ENCODE measurements around the gene NME8. TPM values are rescaled to one million over a fixed set of nuclear protein-coding genes. Genes with fewer than 3 reads are reported as not detected.

NME8 gene
- total RNA-seq, 1 donor from 2014 or later, result not detected

GRCh38 chr7:37901236-37901827 is 52.9 kb downstream of the NME8 start:
- no peak for DNase-seq (ENCODE audit: low read depth, low spot score)

- no peak for DNase-seq (ENCODE audit: low read depth, low spot score)
These were observed 53.6 kb downstream of the NME8 start for GRCh38 chr7:37901890-37902524.

- no peak for DNase-seq (ENCODE audit: low read depth, low spot score)
These were observed 59.9 kb downstream of the NME8 start for GRCh38 chr7:37908221-37908788.

GRCh38 chr7:37912756-37913155 is 64.4 kb downstream of the NME8 start:
- no peak for DNase-seq (ENCODE audit: low read depth, low spot score)

- DNase-seq (ENCODE audit: low read depth, low spot score), result no peak
These were observed 67.0 kb downstream of the NME8 start for GRCh38 chr7:37915438-37915837.

- DNase-seq (ENCODE audit: low read depth, low spot score), result no peak
These were observed 67.7 kb downstream of the NME8 start for GRCh38 chr7:37916017-37916672.

GRCh38 chr7:37916673-37917660 is 68.6 kb downstream of the NME8 start, which contains the start of gene SFRP4:
Gene SFRP4, minus strand, starts transcription at chr7:37916817. Its CDS starts 280 bp downstream, at chr7:37916537.
- DNase-seq (ENCODE audit: low read depth, low spot score), result no peak

GRCh38 chr7:37918526-37918925 is 70.1 kb downstream of the NME8 start:
- no peak for DNase-seq (ENCODE audit: low read depth, low spot score)

GRCh38 chr7:37920305-37920848 is 72.0 kb downstream of the NME8 start, which contains the start of gene EPDR1:
Gene EPDR1, plus strand, starts transcription at chr7:37920640. Its CDS starts 300 bp downstream, at chr7:37920940.
- DNase-seq (ENCODE audit: low read depth, low spot score), result no peak

GRCh38 chr7:37920849-37921805 is 72.7 kb downstream of the NME8 start:
- DNase-seq (ENCODE audit: low read depth, low spot score), result no peak

- no peak for DNase-seq (ENCODE audit: low read depth, low spot score)
These were observed 73.5 kb downstream of the NME8 start for GRCh38 chr7:37921876-37922275.

- no peak for DNase-seq (ENCODE audit: low read depth, low spot score)
These were observed 75.6 kb downstream of the NME8 start for GRCh38 chr7:37923996-37924395.

GRCh38 chr7:37924491-37925041 is 76.2 kb downstream of the NME8 start:
- DNase-seq (ENCODE audit: low read depth, low spot score), result no peak

- DNase-seq (ENCODE audit: low read depth, low spot score), result no peak
These were observed 77.2 kb downstream of the NME8 start for GRCh38 chr7:37925620-37926019.

GRCh38 chr7:37927773-37928444 is 79.5 kb downstream of the NME8 start:
- no peak for DNase-seq (ENCODE audit: low read depth, low spot score)

- DNase-seq (ENCODE audit: low read depth, low spot score), result no peak
These were observed 80.5 kb downstream of the NME8 start for GRCh38 chr7:37928878-37929277.

GRCh38 chr7:37930226-37930948 is 82.0 kb downstream of the NME8 start:
- no peak for DNase-seq (ENCODE audit: low read depth, low spot score)

GRCh38 chr7:37932543-37932942 is 84.1 kb downstream of the NME8 start:
- DNase-seq (ENCODE audit: low read depth, low spot score), result no peak
